T-helper 22 cell (primary cell): ENCODE measurements around the gene ARHGEF38.

Experiments
- DNase-seq: peaks from one replicate; pipeline ENCODE4 v3.0.0-alpha.2; 2020; ENCODE audit warnings: low read depth

The ARHGEF38 gene

GRCh38 chr4:105551965-105552746 lies at the start of gene ARHGEF38:
Gene ARHGEF38 (plus strand): TSS chr4:105552620. CDS start chr4:105552766, 146 bp downstream.
- no peak for DNase-seq

- no peak for DNase-seq
Measured at GRCh38 chr4:105503484-105503883, 48.9 kb upstream of the ARHGEF38 start.

GRCh38 chr4:105504744-105505143 lies 47.7 kb upstream of the ARHGEF38 start:
- no peak for DNase-seq

GRCh38 chr4:105509291-105509690 lies 43.1 kb upstream of the ARHGEF38 start:
- no peak for DNase-seq

- no peak for DNase-seq
Measured at GRCh38 chr4:105509714-105510113, 42.7 kb upstream of the ARHGEF38 start.

GRCh38 chr4:105510245-105510644 lies 42.2 kb upstream of the ARHGEF38 start:
- DNase-seq, result no peak

GRCh38 chr4:105520819-105521790 lies 31.3 kb upstream of the ARHGEF38 start:
- DNase-seq, result no peak

- no peak for DNase-seq
Measured at GRCh38 chr4:105526656-105527055, 25.8 kb upstream of the ARHGEF38 start.

- DNase-seq, result no peak
Measured at GRCh38 chr4:105527081-105527480, 25.3 kb upstream of the ARHGEF38 start.

- no peak for DNase-seq
Measured at GRCh38 chr4:105536601-105537000, 15.8 kb upstream of the ARHGEF38 start.

- no peak for DNase-seq
Measured at GRCh38 chr4:105541420-105541819, 11.0 kb upstream of the ARHGEF38 start.

GRCh38 chr4:105542039-105542438 lies 10.4 kb upstream of the ARHGEF38 start:
- no peak for DNase-seq

- no peak for DNase-seq
Measured at GRCh38 chr4:105543346-105543745, 9.1 kb upstream of the ARHGEF38 start.

- no peak for DNase-seq
Measured at GRCh38 chr4:105543881-105544280, 8.5 kb upstream of the ARHGEF38 start.

GRCh38 chr4:105544520-105545286 lies 7.7 kb upstream of the ARHGEF38 start:
- DNase-seq, result no peak

- DNase-seq, result no peak
Measured at GRCh38 chr4:105546086-105546485, 6.3 kb upstream of the ARHGEF38 start.

- no peak for DNase-seq
Measured at GRCh38 chr4:105547769-105548168, 4.7 kb upstream of the ARHGEF38 start.

GRCh38 chr4:105548483-105548882 lies 3.9 kb upstream of the ARHGEF38 start:
- no peak for DNase-seq

- DNase-seq, result no peak
Measured at GRCh38 chr4:105550641-105551040, 1.8 kb upstream of the ARHGEF38 start.

- DNase-seq, result no peak
Measured at GRCh38 chr4:105555409-105555808, 3.0 kb downstream of the ARHGEF38 start.

GRCh38 chr4:105556206-105556605 lies 3.8 kb downstream of the ARHGEF38 start:
- no peak for DNase-seq

- no peak for DNase-seq
Measured at GRCh38 chr4:105558277-105558676, 5.9 kb downstream of the ARHGEF38 start.
